SH-SY5Y (cell line): ENCODE results near the gene CTCF.

ENCODE experiments used
- GATA2 ChIP-seq: IDR thresholded peaks from 2 replicates; pipeline ENCODE4 v1.6.1; 2011; ENCODE audit warnings: mild to moderate bottlenecking, low read depth, low read length
- GATA3 ChIP-seq: IDR thresholded peaks from 2 replicates; pipeline ENCODE4 v1.6.1; 2011; ENCODE audit warnings: low read depth, mild to moderate bottlenecking, low read length, moderate library complexity

DNA sequence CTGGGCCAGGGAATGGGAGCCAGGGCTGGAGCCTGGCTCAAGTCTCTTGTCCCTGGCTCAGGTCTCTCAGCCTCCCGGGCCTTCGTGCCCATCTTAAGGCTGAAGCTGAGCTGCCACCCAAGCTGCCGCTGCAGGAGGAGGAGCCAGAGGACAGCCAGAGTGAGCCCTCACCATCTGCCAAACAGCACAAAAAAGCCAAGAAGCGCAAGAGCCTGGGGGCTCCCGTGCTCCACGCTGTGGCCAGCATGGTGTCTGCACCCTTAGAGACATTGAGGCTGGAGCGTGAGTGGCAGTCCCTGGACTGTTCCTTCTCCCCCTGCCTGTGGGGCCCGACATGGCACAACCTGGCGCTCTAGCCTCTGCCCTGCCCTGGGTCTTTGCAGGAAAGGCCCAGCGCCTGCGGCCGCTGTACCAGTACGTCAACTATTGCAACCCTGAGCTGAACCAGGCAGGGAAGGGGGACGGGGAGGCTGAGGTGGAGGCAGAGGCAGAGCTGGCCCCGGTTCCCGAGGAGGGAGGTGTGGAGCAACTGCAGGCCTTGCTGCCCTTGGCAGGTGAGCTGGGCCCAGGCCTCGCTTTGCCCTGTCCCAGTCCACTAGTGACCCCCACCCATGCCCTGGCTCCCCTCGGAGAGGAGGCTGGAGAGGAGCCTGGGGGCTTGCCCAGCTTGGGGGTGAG lies 105.6 kb downstream of the CTCF start:
- TF ChIP-seq GATA2 (no peak), GATA3 (no peak)
